Skeletal muscle satellite cell (primary cell): Measurements from ENCODE around the gene FBXO15. TPM values are rescaled to one million over a fixed set of nuclear protein-coding genes. Genes with fewer than 3 reads are reported as not detected.

Experiments
- H3K27me3 ChIP-seq: 2 replicates; pipeline ENCODE4 v1.7.0; 2013; ENCODE audit warnings: low read length; ENCODE audit not compliant: control insufficient read depth, insufficient read depth
- H3K36me3 ChIP-seq: 2 replicates; pipeline ENCODE4 v1.7.0; 2013; ENCODE audit warnings: mild to moderate bottlenecking, control low read depth, low read length; ENCODE audit not compliant: insufficient read depth
- H3K4me1 ChIP-seq: 2 replicates; pipeline ENCODE4 v1.7.0; 2013; ENCODE audit warnings: low read length; ENCODE audit not compliant: control insufficient read depth, insufficient read depth
- H3K4me2 ChIP-seq: 2 replicates; pipeline ENCODE4 v1.7.0; 2013; ENCODE audit warnings: mild to moderate bottlenecking, low read length
- H3K4me3 ChIP-seq: 2 replicates; pipeline ENCODE4 v1.7.0; 2013; ENCODE audit warnings: low read length
- H3K9ac ChIP-seq: 2 replicates; pipeline ENCODE4 v1.7.0; 2013; ENCODE audit warnings: mild to moderate bottlenecking, low read depth, low read length, moderate library complexity
- H3K9me3 ChIP-seq: replicated peaks from 2 replicates; pipeline ENCODE4 v1.7.0; 2013; ENCODE audit warnings: mild to moderate bottlenecking, control low read depth, low read length
- total RNA-seq: library from RNA; depleted of rRNA; stranded (reverse); fragments of >200 nt; gene quantifications from 2 replicates; pipeline ENCODE4 v1.2.3, GENCODE V29; 2012; rRNA removed

Gene FBXO15
- 0.22 TPM in 1 of 2 replicates, not detected in the other for total RNA-seq

GRCh38 chr18:74147779-74148542 is at the start of gene FBXO15, which contains the start of gene TIMM21:
TSS of gene FBXO15 (minus strand) at chr18:74147834. CDS start at chr18:74147785, 49 bp downstream.
TSS of gene TIMM21 (plus strand) at chr18:74148523. CDS start at chr18:74148809, 286 bp downstream.
- H3K9me3 ChIP-seq, result no peaks in the 10 kb centered on the region
- peak within 1 kb of the TSS; percentile 91 for H3K4me2 ChIP-seq
- peak within 1 kb of the TSS; percentile 95 for H3K9ac ChIP-seq
- H3K36me3 ChIP-seq, result peaks cover 5% of the 10 kb centered on the region
- H3K4me3 ChIP-seq, result peak within 1 kb of the TSS; percentile 90
- H3K27me3 ChIP-seq, result peaks cover 9% of the 10 kb centered on the region
- H3K4me1 ChIP-seq, result peaks cover 14% of the 10 kb centered on the region

GRCh38 chr18:74196220-74197119 is 48.8 kb upstream of the FBXO15 start:
- H3K9me3 ChIP-seq, result no peaks in the 10 kb centered on the region
- no peaks in the 10 kb centered on the region for H3K4me1 ChIP-seq
- H3K4me3 ChIP-seq, result peak overlapping the region; percentile 50
- peak overlapping the region; percentile 69 for H3K4me2 ChIP-seq
- no peak overlapping the region for H3K9ac ChIP-seq
- no peaks in the 10 kb centered on the region for H3K36me3 ChIP-seq
- H3K27me3 ChIP-seq, result peaks cover 38% of the 10 kb centered on the region

- H3K36me3 ChIP-seq, result no peaks in the 10 kb centered on the region
- H3K9me3 ChIP-seq, result no peaks in the 10 kb centered on the region
- H3K27me3 ChIP-seq, result peaks cover 44% of the 10 kb centered on the region
- H3K9ac ChIP-seq, result no peak overlapping the region
- H3K4me2 ChIP-seq, result no peak overlapping the region
- no peak overlapping the region for H3K4me3 ChIP-seq
- H3K4me1 ChIP-seq, result no peaks in the 10 kb centered on the region
These were observed 47.1 kb upstream of the FBXO15 start for GRCh38 chr18:74194691-74195090.

GRCh38 chr18:74191577-74191976 is 43.9 kb upstream of the FBXO15 start:
- H3K4me3 ChIP-seq, result no peak overlapping the region
- H3K9ac ChIP-seq, result no peak overlapping the region
- peaks cover 53% of the 10 kb centered on the region for H3K27me3 ChIP-seq
- no peaks in the 10 kb centered on the region for H3K36me3 ChIP-seq
- H3K4me1 ChIP-seq, result peaks cover 6% of the 10 kb centered on the region
- no peaks in the 10 kb centered on the region for H3K9me3 ChIP-seq
- no peak overlapping the region for H3K4me2 ChIP-seq

- Histone ChIP-seq H3K27me3 (peaks cover 56% of the 10 kb centered on the region), H3K9me3 (no peaks in the 10 kb centered on the region), H3K4me1 (peaks cover 6% of the 10 kb centered on the region), H3K4me3 (no peak overlapping the region), H3K36me3 (no peaks in the 10 kb centered on the region), H3K9ac (no peak overlapping the region), H3K4me2 (no peak overlapping the region)
These were observed 42.5 kb upstream of the FBXO15 start for GRCh38 chr18:74190086-74190485.

GRCh38 chr18:74186661-74187060 is 39.0 kb upstream of the FBXO15 start:
- Histone ChIP-seq H3K4me3 (no peak overlapping the region), H3K4me1 (peaks cover 6% of the 10 kb centered on the region), H3K9ac (no peak overlapping the region), H3K36me3 (no peaks in the 10 kb centered on the region), H3K4me2 (no peak overlapping the region), H3K9me3 (no peaks in the 10 kb centered on the region), H3K27me3 (peaks cover 49% of the 10 kb centered on the region)

- no peak overlapping the region for H3K4me2 ChIP-seq
- H3K4me3 ChIP-seq, result no peak overlapping the region
- no peak overlapping the region for H3K9ac ChIP-seq
- H3K9me3 ChIP-seq, result no peaks in the 10 kb centered on the region
- H3K4me1 ChIP-seq, result peaks cover 6% of the 10 kb centered on the region
- no peaks in the 10 kb centered on the region for H3K36me3 ChIP-seq
- H3K27me3 ChIP-seq, result peaks cover 53% of the 10 kb centered on the region
These were observed 38.2 kb upstream of the FBXO15 start for GRCh38 chr18:74185860-74186259.

GRCh38 chr18:74184875-74185274 is 37.2 kb upstream of the FBXO15 start:
- Histone ChIP-seq H3K4me3 (no peak overlapping the region), H3K9me3 (no peaks in the 10 kb centered on the region), H3K4me2 (no peak overlapping the region), H3K27me3 (peaks cover 54% of the 10 kb centered on the region), H3K36me3 (no peaks in the 10 kb centered on the region), H3K9ac (no peak overlapping the region), H3K4me1 (peaks cover 6% of the 10 kb centered on the region)

GRCh38 chr18:74183130-74183529 is 35.5 kb upstream of the FBXO15 start:
- H3K27me3 ChIP-seq, result peaks cover 46% of the 10 kb centered on the region
- no peak overlapping the region for H3K9ac ChIP-seq

GRCh38 chr18:74182335-74182734 is 34.7 kb upstream of the FBXO15 start:
- Histone ChIP-seq H3K4me3 (no peak overlapping the region), H3K36me3 (no peaks in the 10 kb centered on the region), H3K9ac (no peak overlapping the region), H3K4me1 (no peaks in the 10 kb centered on the region), H3K4me2 (no peak overlapping the region), H3K9me3 (no peaks in the 10 kb centered on the region), H3K27me3 (peaks cover 51% of the 10 kb centered on the region)

More at GRCh38 chr18:74183130-74183529, 35.5 kb upstream of the FBXO15 start:
- Histone ChIP-seq H3K4me3 (no peak overlapping the region), H3K4me2 (no peak overlapping the region), H3K9me3 (no peaks in the 10 kb centered on the region), H3K4me1 (no peaks in the 10 kb centered on the region), H3K36me3 (no peaks in the 10 kb centered on the region)

- no peaks in the 10 kb centered on the region for H3K9me3 ChIP-seq
- H3K27me3 ChIP-seq, result peaks cover 63% of the 10 kb centered on the region
- H3K4me3 ChIP-seq, result no peak overlapping the region
- H3K9ac ChIP-seq, result no peak overlapping the region
- H3K36me3 ChIP-seq, result no peaks in the 10 kb centered on the region
- no peaks in the 10 kb centered on the region for H3K4me1 ChIP-seq
- H3K4me2 ChIP-seq, result no peak overlapping the region
These were observed 32.1 kb upstream of the FBXO15 start for GRCh38 chr18:74179623-74180199.
